ENCODE measurements around the gene HES4. TPM values are rescaled to one million over a fixed set of nuclear protein-coding genes. Genes with fewer than 3 reads are reported as not detected.

Gene HES4
- total RNA-seq, 1 experiment from 2014 or later = 233 TPM

DNA sequence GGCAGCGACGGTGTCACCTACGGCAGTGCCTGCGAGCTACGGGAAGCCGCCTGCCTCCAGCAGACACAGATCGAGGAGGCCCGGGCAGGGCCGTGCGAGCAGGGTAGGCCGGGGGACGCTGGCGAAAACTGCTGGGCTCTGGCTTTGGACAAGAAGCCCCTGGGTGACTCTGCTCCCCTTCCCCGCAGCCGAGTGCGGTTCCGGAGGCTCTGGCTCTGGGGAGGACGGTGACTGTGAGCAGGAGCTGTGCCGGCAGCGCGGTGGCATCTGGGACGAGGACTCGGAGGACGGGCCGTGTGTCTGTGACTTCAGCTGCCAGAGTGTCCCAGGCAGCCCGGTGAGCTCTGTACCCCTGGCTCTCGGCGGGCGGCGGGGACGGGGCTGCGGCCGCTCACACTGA is 44.0 kb upstream of the HES4 start:
- Histone ChIP-seq H3K36me3 (ENCODE audit: low read depth, low read length) (peaks cover 66% of the 10 kb centered on the region), H3K27me3 (ENCODE audit: low read length) (no peaks in the 10 kb centered on the region), H3K79me2 (ENCODE audit: low read length) (peaks cover 27% of the 10 kb centered on the region), H3K9me3 (ENCODE audit: low read length) (no peaks in the 10 kb centered on the region), H3K9ac (ENCODE audit: low read length) (no peak overlapping the region), H3K4me1 (ENCODE audit: insufficient read depth, low read length) (peaks cover 11% of the 10 kb centered on the region), H3K9me2 (replicated peaks; ENCODE audit: low read length) (no peaks in the 10 kb centered on the region), H3K27ac (ENCODE audit: low read length) (no peak overlapping the region), H2AFZ (ENCODE audit: low read length) (no peak overlapping the region), H3K4me2 (ENCODE audit: low read length) (no peak overlapping the region), H3K4me3 (ENCODE audit: low read length) (no peak overlapping the region), H3F3A (ENCODE audit: low read length, unreplicated experiment) (no peaks in the 10 kb centered on the region), H4K20me1 (ENCODE audit: low read length) (peaks cover 37% of the 10 kb centered on the region)
- ChIA-PET POLR2A (ENCODE audit: unreplicated experiment) (no interaction called here), CTCF (no interaction called here)
- ATAC-seq = no peak
- no TSS peak for BruUV-seq (replicated peaks)
- no peak for DNase-seq
- intact Hi-C loops (cut with micrococcal nuclease) = no loop called here
- TF ChIP-seq EZH2 (IDR thresholded peaks at IDR 0.05; ENCODE audit: low read length, unreplicated experiment) (no peak), EZH2phosphoT487 (IDR thresholded peaks at IDR 0.05; ENCODE audit: borderline replicate concordance, low read length) (no peak)
- TF ChIP-seq, protein P1, sequence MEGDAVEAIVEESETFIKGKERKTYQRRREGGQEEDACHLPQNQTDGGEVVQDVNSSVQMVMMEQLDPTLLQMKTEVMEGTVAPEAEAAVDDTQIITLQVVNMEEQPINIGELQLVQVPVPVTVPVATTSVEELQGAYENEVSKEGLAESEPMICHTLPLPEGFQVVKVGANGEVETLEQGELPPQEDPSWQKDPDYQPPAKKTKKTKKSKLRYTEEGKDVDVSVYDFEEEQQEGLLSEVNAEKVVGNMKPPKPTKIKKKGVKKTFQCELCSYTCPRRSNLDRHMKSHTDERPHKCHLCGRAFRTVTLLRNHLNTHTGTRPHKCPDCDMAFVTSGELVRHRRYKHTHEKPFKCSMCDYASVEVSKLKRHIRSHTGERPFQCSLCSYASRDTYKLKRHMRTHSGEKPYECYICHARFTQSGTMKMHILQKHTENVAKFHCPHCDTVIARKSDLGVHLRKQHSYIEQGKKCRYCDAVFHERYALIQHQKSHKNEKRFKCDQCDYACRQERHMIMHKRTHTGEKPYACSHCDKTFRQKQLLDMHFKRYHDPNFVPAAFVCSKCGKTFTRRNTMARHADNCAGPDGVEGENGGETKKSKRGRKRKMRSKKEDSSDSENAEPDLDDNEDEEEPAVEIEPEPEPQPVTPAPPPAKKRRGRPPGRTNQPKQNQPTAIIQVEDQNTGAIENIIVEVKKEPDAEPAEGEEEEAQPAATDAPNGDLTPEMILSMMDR (conservative IDR thresholded peaks at IDR 0.05; ENCODE audit: low read depth, low read length) = no peak

DNA sequence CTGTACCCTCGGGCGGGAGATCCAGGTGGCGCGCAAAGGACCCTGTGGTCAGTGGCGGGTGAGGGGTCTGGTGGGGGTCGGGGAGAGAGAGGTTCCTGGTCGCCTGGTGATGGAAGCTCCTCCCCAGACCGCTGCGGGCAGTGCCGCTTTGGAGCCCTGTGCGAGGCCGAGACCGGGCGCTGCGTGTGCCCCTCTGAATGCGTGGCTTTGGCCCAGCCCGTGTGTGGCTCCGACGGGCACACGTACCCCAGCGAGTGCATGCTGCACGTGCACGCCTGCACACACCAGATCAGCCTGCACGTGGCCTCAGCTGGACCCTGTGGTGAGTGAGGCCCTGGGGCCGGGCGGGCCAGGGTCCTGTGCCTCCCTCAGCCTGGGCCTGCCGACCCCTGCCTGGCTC is 43.5 kb upstream of the HES4 start:
- H3K4me3 ChIP-seq (ENCODE audit: low read length) = no peak overlapping the region
- no peak for TF ChIP-seq EZH2phosphoT487 (IDR thresholded peaks at IDR 0.05; ENCODE audit: borderline replicate concordance, low read length)
- TF ChIP-seq, protein P1 (conservative IDR thresholded peaks at IDR 0.05; ENCODE audit: low read depth, low read length) = no peak
- TF ChIP-seq EZH2 (IDR thresholded peaks at IDR 0.05; ENCODE audit: low read length, unreplicated experiment) = no peak
- no peaks in the 10 kb centered on the region for H3K27me3 ChIP-seq (ENCODE audit: low read length)
- H3K9me2 ChIP-seq (replicated peaks; ENCODE audit: low read length) = no peaks in the 10 kb centered on the region
- no peak overlapping the region for H3K4me2 ChIP-seq (ENCODE audit: low read length)
- no peak overlapping the region for H3K9ac ChIP-seq (ENCODE audit: low read length)
- intact Hi-C loops (cut with micrococcal nuclease) = no loop called here
- no peaks in the 10 kb centered on the region for H3F3A ChIP-seq (ENCODE audit: low read length, unreplicated experiment)
- ChIA-PET POLR2A (ENCODE audit: unreplicated experiment) (no interaction called here), CTCF (no interaction called here)
- H3K9me3 ChIP-seq (ENCODE audit: low read length) = no peaks in the 10 kb centered on the region
- no TSS peak for BruUV-seq (replicated peaks)
- no peak overlapping the region for H2AFZ ChIP-seq (ENCODE audit: low read length)
- H3K4me1 ChIP-seq (ENCODE audit: insufficient read depth, low read length) = peaks cover 11% of the 10 kb centered on the region
- peaks cover 66% of the 10 kb centered on the region for H3K36me3 ChIP-seq (ENCODE audit: low read depth, low read length)
- H3K27ac ChIP-seq (ENCODE audit: low read length) = no peak overlapping the region
- ATAC-seq (no peak), DNase-seq (no peak)
- H3K79me2 ChIP-seq (ENCODE audit: low read length) = peaks cover 31% of the 10 kb centered on the region
- peaks cover 43% of the 10 kb centered on the region for H4K20me1 ChIP-seq (ENCODE audit: low read length)

GRCh38 chr1:1042835-1043234 is 42.9 kb upstream of the HES4 start:
- Histone ChIP-seq H3K4me1 (ENCODE audit: insufficient read depth, low read length) (peaks cover 11% of the 10 kb centered on the region), H3K9ac (ENCODE audit: low read length) (no peak overlapping the region), H3K4me3 (ENCODE audit: low read length) (no peak overlapping the region), H2AFZ (ENCODE audit: low read length) (no peak overlapping the region), H3F3A (ENCODE audit: low read length, unreplicated experiment) (no peaks in the 10 kb centered on the region), H3K27ac (ENCODE audit: low read length) (no peak overlapping the region), H3K9me3 (ENCODE audit: low read length) (no peaks in the 10 kb centered on the region), H3K27me3 (ENCODE audit: low read length) (no peaks in the 10 kb centered on the region), H3K36me3 (ENCODE audit: low read depth, low read length) (peaks cover 63% of the 10 kb centered on the region), H3K4me2 (ENCODE audit: low read length) (no peak overlapping the region), H3K79me2 (ENCODE audit: low read length) (peaks cover 37% of the 10 kb centered on the region), H3K9me2 (replicated peaks; ENCODE audit: low read length) (no peaks in the 10 kb centered on the region), H4K20me1 (ENCODE audit: low read length) (peaks cover 48% of the 10 kb centered on the region)
- DNase-seq (no peak), ATAC-seq (no peak)
- TF ChIP-seq EZH2 (IDR thresholded peaks at IDR 0.05; ENCODE audit: low read length, unreplicated experiment) = no peak
- TF ChIP-seq, protein P1 (conservative IDR thresholded peaks at IDR 0.05; ENCODE audit: low read depth, low read length) = no peak
- intact Hi-C loops (cut with micrococcal nuclease) = no loop called here
- CTCF ChIA-PET = no interaction called here
- no TSS peak for BruUV-seq (replicated peaks)
- POLR2A ChIA-PET (ENCODE audit: unreplicated experiment) = no interaction called here
